GM18499 (cell line): ENCODE results near the gene PCDHA12.
"Not testable (repeated sequence)": the region's sequence is repeated elsewhere in the genome, so short reads cannot be mapped to it uniquely, and the experiment has no call there.

Experiments used
- ATAC-seq: cut with Tn5 transposase; IDR thresholded peaks from one replicate; pipeline ENCODE4 v1.9.1; 2021; ENCODE audit warnings: moderate number of reproducible peaks; ENCODE audit not compliant: insufficient read depth, unreplicated experiment

The PCDHA12 gene, protein sequence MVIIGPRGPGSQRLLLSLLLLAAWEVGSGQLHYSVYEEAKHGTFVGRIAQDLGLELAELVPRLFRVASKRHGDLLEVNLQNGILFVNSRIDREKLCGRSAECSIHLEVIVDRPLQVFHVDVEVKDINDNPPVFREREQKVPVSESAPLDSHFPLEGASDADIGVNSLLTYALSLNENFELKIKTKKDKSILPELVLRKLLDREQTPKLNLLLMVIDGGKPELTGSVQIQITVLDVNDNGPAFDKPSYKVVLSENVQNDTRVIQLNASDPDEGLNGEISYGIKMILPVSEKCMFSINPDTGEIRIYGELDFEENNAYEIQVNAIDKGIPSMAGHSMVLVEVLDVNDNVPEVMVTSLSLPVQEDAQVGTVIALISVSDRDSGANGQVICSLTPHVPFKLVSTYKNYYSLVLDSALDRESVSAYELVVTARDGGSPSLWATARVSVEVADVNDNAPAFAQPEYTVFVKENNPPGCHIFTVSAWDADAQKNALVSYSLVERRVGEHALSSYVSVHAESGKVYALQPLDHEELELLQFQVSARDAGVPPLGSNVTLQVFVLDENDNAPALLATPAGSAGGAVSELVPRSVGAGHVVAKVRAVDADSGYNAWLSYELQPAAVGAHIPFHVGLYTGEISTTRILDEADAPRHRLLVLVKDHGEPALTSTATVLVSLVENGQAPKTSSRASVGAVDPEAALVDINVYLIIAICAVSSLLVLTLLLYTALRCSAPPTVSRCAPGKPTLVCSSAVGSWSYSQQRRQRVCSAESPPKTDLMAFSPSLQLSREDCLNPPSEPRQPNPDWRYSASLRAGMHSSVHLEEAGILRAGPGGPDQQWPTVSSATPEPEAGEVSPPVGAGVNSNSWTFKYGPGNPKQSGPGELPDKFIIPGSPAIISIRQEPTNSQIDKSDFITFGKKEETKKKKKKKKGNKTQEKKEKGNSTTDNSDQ

DNA sequence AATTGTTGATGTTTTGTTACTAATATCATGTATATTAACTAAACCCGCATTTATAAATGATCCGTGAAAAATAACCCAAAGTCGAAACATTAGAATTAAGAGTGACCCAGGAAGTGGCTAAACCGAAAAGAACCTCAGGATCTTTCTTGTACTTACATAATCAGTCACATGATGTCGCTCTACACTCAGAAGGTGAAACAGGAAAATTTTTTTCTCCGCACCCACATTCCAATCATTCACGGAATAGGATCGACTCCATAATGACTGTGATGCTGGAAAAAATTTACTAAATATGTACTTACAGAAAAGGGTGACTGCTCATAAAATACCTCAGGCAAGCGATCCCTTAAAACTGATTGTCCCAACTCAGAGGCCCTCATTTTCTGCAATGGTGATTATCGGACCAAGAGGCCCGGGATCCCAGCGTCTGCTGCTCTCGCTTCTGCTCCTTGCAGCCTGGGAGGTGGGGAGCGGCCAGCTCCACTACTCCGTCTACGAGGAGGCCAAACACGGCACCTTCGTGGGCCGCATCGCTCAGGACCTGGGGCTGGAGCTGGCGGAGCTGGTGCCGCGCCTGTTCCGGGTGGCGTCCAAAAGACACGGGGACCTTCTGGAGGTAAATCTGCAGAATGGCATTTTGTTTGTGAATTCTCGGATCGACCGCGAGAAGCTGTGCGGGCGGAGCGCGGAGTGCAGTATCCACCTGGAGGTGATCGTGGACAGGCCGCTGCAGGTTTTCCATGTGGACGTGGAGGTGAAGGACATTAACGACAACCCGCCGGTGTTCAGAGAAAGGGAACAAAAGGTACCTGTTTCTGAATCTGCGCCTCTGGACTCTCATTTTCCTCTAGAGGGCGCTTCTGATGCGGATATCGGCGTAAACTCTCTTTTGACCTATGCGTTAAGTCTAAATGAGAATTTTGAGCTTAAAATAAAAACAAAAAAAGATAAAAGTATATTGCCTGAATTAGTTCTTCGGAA lies at the start of gene PCDHA12:
TSS of gene PCDHA12 (plus strand) at position 224 of the 981 bp plus-strand sequence. CDS start at position 389, 165 bp downstream.
- ATAC-seq = no peak

DNA sequence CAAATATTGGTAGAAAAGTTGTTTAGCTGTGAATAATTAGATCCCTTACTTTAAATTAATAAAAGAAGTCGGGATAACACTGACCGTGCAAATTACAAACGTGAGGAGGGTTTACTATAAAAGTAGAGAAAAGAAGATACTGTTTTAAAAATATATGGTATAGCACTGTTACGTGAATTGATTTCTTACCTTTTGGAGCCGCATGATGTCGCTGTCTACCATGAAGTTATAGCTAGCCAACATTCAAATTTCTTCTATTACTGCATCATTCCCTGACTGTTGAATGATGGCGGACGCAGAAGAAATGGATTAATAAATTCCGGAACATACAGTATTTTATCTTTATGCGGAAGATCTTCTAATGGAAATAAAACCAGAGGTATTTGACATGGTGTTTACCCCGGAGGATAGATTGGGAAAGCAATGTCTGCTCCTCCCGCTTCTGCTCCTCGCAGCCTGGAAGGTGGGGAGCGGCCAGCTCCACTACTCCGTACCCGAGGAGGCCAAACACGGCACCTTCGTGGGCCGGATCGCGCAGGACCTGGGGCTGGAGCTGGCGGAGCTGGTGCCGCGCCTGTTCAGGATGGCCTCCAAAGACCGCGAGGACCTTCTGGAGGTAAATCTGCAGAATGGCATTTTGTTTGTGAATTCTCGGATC lies 47.3 kb upstream of the PCDHA12 start, which contains the start of gene PCDHA6:
TSS of gene PCDHA6 (plus strand) at position 257 of the 658 bp plus-strand sequence. CDS start at position 389, 132 bp downstream.
- no peak for ATAC-seq

DNA sequence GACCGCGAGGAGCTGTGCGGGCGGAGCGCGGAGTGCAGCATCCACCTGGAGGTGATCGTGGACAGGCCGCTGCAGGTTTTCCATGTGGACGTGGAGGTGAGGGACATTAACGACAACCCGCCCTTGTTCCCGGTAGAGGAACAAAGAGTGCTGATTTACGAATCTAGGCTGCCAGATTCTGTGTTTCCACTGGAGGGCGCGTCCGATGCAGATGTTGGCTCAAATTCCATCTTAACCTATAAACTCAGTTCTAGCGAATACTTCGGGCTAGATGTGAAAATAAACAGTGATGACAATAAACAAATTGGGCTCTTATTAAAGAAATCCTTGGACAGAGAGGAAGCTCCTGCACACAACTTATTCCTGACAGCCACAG lies 46.8 kb upstream of the PCDHA12 start:
- no peak for ATAC-seq

DNA sequence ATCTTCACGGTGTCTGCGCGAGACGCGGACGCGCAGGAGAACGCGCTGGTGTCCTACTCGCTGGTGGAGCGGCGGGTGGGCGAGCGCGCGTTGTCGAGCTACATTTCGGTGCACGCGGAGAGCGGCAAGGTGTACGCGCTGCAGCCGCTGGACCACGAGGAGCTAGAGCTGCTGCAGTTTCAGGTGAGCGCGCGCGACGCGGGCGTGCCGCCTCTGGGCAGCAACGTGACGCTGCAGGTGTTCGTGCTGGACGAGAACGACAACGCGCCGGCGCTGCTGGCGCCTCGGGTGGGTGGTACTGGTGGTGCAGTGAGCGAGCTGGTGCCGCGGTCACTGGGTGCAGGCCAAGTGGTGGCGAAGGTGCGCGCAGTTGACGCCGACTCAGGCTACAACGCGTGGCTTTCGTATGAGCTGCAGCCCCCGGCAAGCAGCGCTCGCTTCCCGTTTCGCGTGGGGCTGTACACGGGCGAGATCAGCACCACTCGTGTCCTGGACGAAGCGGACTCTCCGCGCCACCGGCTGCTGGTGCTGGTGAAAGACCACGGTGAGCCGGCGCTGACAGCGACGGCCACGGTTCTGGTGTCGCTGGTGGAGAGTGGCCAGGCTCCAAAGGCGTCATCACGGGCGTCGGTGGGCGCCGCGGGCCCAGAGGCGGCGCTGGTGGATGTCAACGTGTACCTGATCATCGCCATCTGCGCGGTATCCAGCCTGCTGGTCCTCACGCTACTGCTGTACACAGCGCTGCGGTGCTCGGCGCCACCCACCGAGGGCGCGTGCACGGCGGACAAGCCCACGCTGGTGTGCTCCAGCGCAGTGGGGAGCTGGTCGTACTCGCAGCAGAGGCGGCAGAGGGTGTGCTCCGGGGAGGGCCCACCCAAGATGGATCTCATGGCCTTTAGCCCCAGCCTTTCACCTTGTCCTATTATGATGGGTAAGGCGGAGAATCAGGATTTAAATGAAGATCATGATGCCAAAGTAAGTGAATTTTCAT lies 45.3 kb upstream of the PCDHA12 start:
- ATAC-seq = not testable (repeated sequence)

DNA sequence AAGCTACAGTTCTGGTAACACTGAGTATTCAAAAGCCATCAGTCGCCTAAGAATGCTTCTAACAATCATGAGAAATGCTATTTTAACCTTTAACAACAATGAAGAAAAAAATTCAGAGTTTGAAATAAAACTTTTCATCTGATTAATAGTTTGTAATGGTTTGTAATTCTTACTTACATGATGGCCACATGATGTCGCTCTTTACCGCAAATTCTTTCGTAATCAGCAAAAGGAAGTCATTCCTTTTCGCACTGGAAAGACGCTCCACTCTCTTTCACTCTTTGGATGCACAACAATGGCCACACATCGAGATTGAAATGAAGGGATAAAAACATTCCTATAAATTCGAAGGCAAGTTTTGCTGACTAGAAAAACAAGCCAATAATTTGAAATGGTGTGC lies 41.1 kb upstream of the PCDHA12 start, which contains the start of gene PCDHA7:
TSS of gene PCDHA7 (plus strand) at position 277 of the 400 bp plus-strand sequence. CDS start at position 392, 115 bp downstream.
- ATAC-seq = no peak

DNA sequence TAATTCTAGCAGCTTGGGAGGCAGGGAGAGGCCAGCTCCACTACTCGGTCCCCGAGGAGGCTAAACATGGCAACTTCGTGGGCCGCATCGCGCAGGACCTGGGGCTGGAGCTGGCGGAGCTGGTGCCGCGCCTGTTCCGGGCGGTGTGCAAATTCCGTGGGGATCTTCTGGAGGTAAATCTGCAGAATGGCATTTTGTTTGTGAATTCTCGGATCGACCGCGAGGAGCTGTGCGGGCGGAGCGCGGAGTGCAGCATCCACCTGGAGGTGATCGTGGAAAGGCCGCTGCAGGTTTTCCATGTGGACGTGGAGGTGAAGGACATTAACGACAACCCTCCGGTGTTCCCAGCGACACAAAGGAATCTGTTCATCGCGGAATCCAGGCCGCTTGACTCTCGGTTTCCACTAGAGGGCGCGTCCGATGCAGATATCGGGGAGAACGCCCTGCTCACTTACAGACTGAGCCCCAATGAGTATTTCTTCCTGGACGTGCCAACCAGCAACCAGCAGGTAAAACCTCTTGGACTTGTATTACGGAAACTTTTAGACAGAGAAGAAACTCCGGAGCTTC lies 40.6 kb upstream of the PCDHA12 start:
- not testable (repeated sequence) for ATAC-seq

DNA sequence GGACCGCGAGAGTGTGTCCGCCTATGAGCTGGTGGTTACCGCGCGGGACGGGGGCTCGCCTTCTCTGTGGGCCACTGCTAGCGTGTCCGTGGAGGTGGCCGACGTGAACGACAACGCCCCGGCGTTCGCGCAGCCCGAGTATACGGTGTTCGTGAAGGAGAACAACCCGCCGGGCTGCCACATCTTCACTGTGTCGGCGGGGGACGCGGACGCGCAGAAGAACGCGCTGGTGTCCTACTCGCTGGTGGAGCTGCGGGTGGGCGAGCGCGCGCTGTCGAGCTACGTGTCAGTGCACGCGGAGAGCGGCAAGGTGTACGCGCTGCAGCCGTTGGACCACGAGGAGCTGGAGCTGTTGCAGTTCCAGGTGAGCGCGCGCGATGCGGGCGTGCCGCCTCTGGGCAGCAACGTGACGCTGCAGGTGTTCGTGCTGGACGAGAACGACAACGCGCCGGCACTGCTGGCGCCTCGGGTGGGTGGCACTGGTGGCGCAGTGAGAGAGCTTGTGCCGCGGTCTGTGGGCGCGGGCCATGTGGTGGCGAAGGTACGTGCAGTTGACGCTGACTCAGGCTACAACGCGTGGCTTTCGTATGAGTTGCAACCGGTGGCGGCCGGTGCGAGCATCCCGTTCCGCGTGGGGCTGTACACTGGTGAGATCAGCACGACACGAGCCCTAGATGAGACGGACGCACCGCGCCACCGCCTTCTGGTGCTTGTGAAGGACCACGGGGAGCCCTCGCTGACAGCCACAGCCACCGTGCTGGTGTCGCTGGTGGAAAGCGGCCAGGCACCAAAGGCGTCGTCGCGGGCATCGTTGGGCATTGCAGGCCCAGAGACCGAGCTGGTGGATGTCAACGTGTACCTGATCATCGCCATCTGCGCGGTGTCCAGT lies 39.2 kb upstream of the PCDHA12 start:
- no peak for ATAC-seq

DNA sequence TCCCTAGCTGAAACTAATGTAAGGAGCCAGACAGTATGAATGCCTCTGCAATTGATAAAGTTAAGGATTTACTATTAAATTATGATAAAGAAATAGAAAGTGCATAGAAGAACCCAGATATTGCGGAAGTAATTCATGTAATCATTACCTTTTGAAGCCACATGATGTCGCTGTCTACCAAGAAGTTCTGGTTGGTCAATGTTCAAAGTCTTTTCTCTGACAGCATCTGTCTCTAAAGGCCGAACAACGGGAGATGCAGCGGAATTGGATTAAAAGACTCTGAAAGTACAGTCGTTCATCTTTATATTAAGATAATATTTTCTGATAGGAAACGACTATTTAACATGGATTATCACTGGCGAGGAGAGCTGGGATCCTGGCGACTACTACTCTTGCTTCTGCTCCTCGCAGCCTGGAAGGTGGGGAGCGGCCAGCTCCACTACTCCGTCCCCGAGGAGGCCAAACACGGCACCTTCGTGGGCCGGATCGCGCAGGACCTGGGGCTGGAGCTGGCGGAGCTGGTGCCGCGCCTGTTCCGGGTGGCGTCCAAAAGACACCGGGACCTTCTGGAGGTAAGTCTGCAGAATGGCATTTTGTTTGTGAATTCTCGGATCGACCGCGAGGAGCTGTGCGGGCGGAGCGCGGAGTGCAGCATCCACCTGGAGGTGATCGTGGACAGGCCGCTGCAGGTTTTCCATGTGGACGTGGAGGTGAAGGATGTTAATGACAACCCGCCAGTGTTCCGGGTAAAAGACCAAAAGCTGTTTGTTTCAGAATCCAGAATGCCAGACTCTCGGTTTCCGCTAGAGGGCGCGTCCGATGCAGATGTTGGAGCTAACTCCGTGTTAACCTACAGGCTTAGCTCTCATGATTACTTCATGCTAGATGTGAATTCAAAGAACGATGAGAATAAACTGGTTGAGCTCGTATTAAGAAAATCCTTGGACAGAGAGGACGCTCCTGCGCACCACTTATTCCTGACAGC lies 33.8 kb upstream of the PCDHA12 start, which contains the start of gene PCDHA8:
TSS of gene PCDHA8 (plus strand) at position 210 of the 985 bp plus-strand sequence. CDS start at position 345, 135 bp downstream.
- no peak for ATAC-seq

DNA sequence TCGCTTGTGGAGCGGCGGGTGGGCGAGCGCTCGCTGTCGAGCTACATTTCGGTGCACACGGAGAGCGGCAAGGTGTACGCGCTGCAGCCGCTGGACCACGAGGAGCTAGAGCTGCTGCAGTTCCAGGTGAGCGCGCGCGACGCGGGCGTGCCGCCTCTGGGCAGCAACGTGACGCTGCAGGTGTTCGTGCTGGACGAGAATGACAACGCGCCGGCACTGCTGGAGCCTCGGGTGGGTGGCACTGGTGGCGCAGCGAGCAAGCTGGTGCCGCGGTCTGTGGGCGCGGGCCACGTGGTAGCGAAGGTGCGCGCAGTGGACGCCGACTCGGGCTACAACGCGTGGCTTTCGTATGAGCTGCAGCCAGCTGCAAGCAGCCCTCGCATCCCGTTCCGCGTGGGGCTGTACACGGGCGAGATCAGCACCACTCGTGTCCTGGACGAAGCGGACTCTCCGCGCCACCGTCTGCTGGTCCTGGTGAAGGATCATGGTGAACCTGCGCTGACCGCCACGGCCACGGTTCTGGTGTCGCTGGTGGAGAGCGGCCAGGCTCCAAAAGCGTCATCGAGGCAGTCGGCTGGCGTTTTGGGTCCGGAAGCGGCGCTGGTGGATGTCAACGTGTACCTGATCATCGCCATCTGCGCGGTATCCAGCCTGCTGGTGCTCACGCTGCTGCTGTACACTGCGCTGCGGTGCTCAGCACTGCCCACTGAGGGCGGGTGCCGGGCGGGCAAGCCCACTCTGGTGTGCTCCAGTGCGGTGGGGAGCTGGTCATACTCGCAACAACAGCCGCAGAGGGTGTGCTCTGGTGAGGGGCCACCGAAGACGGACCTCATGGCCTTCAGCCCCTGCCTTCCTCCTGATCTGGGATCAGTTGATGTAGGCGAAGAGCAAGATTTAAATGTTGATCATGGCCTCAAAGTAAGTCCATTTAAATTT lies 32.0 kb upstream of the PCDHA12 start:
- ATAC-seq = no peak

DNA sequence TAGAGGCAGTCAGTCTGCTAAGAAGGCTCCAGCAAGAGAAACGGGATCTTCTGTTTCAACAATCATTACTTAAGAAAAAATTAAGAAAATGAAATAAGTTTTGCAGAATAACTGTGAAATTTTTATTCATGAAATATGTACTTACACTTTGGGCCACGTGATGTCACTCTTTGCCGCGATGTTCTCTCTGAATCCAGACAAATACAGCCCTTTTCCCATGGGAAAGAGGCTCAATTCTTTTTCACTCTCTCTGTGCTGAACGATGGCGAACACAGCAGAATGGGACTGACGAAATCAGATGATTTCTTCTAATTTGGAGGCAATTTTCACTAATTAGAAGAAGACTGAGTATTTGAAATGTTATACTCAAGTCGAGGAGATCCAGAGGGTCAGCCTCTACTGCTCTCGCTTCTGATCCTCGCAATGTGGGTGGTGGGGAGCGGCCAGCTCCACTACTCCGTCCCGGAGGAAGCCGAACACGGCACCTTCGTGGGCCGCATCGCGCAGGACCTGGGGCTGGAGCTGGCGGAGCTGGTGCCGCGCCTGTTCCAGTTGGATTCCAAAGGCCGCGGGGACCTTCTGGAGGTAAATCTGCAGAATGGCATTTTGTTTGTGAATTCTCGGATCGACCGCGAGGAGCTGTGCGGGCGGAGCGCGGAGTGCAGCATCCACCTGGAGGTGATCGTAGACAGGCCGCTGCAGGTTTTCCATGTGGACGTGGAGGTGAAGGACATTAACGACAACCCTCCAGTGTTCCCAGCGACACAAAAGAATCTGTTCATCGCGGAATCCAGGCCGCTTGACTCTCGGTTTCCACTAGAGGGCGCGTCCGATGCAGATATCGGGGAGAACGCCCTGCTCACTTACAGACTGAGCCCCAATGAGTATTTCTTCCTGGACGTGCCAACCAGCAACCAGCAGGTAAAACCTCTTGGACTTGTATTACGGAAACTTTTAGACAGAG lies 26.7 kb upstream of the PCDHA12 start, which contains the start of gene PCDHA9:
TSS of gene PCDHA9 (plus strand) at position 244 of the 964 bp plus-strand sequence. CDS start at position 358, 114 bp downstream.
- not testable (repeated sequence) for ATAC-seq

DNA sequence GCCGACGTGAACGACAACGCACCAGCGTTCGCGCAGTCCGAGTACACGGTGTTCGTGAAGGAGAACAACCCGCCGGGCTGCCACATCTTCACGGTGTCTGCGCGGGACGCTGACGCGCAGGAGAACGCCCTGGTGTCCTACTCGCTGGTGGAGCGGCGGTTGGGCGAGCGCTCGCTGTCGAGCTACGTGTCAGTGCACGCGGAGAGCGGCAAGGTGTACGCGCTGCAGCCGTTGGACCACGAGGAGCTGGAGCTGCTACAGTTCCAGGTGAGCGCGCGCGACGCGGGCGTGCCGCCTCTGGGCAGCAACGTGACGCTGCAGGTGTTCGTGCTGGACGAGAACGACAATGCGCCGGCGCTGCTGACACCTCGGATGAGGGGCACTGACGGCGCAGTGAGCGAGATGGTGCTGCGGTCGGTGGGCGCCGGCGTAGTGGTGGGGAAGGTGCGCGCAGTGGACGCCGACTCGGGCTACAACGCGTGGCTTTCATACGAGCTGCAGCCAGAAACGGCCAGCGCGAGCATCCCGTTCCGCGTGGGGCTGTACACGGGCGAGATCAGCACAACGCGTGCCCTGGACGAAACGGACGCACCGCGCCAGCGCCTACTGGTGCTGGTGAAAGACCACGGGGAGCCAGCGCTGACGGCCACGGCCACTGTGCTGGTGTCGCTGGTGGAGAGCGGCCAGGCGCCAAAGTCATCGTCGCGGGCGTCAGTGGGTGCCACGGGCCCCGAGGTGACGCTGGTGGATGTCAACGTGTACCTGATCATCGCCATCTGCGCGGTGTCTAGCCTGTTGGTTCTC lies 25.1 kb upstream of the PCDHA12 start:
- not testable (repeated sequence) for ATAC-seq
